HK-2 (cell line): ENCODE measurements around the gene MYH11.
"Not testable (repeated sequence)": the region's sequence is repeated elsewhere in the genome, so short reads cannot be mapped to it uniquely, and the experiment has no call there.

ENCODE experiments used
- DNase-seq: peaks from one replicate; pipeline ENCODE4 v3.0.0-alpha.2; 2018; ENCODE audit not compliant: unreplicated experiment

The MYH11 gene

DNA sequence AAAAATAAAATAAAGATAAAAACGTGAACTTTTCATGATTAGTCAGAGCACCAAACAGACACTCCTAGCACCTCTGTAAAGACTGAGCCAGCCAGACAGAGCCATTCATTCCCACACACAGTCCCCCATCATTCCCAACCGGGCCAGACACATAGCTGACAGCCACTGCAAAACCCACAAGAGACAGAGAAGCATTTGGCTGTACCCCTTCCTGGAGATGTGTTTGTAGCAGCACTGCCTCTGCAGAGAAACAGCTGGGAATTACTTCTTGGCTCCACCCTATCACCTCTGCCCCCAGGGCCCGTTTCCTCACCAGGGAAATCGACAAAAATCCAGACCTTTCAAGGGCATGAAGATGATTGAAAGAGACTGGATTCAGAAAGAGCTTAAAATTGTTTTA lies 46.4 kb downstream of the MYH11 start:
- DNase-seq, result no peak

DNA sequence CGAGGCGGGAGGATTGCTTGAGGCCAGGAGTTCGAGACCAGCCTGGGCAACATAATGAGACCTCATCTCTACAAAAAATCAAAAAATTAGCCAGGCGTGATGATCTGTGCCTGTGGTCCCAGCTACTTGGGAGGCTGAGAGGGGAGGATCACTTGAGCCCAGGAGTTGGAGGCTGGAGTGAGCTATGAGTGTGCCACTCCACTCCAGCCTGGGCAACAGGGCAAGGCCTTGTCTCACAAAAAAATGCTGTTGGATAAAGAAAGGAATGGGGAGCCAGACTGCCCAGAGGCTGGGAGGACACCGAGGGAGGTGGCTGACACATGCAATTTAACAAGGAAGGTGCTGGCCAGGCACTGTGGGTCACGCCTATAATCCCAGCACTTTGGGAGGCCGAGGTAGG lies 47.5 kb downstream of the MYH11 start:
- DNase-seq, result not testable (repeated sequence)

DNA sequence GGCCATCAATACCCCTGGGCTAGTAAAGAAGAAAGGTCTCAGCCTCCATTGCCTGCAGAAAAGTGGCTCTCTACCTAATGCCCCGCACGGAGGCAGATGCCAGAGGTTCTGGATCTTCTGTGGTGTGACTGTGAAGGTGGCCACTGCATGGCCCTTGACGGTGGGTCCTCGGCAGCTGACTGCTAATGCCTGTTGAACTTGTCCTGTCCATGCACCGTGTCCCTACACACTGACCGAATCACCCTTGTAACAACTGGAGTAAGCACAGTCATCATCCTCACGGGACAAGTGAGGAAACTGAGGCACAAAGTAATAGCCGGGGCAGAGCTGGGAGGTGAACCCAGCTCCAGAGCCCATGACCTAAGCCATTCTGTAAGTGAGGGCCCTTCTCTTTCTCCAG lies 48.8 kb downstream of the MYH11 start:
- DNase-seq, result no peak

DNA sequence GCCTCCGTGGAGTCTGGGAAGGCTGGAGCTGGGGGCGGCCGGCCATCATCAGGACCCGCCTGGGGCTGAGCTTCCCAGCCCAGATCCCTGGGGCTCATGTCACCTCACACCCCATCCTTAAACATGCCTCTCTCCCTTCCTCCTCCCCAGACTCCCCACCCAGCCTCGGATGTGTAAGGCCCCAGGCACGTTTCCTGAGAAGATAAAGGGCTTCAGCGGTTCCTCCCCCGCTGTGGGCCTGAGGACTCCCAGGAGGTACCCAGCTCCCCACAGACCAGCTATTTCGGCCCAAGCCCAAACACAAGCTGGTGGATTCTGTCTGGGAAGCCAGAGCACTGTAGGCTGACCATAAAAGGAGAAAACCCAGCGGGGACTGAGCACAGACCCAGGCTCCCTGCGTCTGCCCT lies 49.2 kb downstream of the MYH11 start:
- DNase-seq, result no peak

DNA sequence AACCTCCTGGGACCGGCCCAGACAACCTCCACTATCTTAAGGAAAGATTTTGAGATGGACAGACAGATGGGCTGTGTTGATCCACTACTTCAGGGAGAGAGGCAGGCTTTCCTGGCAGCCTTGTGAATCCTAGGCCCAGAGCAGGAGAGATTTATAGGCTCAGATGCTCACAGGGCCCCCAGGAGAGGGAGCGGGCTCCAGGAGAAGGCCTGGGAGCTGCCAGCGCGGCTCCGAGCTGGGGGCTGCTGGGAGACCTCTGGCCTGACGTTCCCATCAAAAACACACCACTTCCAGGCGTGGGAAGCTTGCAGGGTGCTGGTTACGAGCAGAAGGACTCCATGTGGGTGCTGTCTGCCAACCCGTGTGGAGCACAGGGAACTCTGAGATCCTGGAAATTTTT lies 53.2 kb downstream of the MYH11 start:
- DNase-seq, result no peak

DNA sequence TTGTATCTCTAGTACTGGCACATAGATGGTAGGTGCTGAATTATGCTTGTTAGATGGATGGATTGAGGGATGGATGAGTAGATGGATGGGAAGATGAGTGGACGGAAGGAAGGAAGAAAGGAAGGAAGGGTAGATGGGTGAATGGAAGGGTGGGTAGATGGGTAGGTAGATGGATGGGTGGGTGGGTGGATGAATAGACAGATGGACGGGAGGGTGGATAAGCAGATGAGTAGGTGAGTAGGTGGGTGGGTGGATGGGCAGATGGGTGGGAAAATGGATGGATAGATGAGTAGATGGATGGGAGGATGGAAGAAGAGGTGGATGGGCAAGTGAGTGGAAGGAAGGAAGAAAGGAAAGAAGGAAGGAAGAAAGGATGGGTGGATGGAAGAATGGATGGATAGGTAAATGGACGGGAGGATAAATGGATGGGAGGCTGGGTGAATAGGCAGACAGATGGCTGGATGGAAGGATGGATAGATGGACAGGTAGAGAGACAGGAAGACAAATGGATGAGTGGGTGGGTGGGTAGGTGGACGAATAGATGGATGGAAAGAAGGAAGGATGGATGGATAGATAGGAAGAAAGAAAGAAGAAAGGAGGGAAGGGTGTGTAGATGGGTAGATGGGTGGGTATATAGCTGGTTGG lies 56.9 kb downstream of the MYH11 start:
- no peak for DNase-seq

DNA sequence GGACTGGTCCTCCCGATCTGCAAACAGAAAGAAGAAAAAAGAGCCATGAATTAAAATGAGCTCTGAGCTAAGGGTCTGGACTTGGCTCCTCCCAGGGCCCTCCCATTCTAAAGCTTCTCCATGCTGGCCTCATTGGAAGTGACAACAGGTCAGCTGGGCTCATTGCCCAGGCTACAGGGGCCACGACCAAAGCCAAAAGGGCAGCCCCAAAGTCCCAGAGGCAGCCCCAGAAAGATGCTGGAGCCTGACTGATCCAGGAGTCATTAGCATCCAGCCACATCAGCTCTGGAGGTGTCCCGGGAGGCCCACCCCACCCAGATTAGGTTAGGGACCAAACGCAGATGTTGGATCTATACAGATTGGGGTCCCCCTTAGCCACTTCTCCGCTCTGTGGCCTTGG lies 58.2 kb downstream of the MYH11 start:
- no peak for DNase-seq

DNA sequence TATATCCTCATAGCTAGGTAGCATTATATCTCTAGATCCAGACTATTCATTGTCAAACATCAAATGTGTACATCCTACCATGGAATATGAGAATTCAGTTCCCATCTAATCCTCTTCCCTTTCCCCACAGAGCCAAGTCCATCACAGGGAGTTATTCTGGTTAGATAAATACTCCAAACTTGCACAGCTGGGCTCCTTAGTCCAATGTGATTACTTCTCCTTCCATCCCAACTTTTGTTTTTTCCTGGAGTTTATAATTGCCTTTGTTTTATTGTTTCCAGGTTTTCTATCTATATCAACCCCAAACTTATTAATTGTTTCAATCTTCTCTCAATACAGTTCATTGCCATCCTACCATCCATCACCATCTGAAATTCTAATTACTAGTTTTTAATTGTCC lies 59.9 kb downstream of the MYH11 start:
- DNase-seq, result no peak

DNA sequence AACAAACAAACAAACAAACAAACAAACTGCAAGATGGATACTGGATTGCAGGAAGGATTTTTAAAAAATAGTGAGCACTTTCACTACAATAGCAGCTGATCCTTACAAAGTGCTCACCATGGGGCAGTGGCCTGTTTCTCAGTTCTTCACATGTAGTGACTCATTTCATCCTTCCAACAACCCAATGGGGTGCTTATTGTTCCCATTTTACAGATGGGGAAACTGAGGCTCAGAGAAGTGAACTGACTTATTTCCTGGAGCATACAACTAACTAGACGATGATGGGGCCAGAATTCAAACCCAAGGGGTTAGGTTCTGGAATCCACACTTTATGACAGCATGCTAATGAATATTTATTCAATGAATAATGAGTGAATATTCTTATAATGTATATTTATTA lies 61.2 kb downstream of the MYH11 start:
- no peak for DNase-seq

DNA sequence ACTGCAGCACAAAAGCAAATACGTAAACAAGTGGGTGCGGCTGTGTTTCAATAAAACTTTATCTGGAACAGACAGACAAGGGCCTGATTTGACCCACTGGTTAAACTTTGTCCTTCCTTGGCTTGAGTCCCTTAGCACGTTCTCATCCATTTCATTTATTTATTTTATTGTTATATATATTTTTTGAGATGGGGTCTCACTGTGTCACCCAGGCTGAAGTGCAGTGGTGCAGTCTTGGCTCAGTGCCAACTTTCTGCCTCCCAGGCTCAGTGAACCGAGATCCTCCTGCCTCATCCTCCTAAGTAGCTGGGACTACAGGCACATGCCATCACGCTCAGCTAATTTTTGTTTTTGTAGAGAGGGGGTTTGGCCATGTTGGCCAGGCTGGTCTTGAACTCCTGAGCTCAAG lies 64.3 kb downstream of the MYH11 start:
- no peak for DNase-seq

DNA sequence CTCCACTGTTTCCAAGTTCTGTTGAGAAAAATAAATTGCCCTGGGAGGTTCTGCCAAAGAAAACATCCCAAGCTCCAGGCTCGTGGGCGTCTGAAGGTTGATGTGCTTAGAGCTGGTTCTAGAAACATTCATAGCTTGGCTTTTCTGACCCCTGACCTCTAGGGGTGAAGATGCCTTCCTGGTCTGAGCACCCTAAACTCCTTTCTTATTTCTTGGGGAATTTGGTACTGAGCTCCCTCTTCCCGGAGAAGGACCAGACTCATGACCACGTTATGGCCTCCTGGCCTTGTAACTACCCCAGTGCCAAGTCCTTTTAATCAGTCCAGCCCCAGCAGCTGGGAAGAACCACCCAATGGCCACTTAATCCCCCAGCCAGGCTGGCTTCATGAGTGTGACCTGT lies 66.4 kb downstream of the MYH11 start:
- DNase-seq, result no peak

DNA sequence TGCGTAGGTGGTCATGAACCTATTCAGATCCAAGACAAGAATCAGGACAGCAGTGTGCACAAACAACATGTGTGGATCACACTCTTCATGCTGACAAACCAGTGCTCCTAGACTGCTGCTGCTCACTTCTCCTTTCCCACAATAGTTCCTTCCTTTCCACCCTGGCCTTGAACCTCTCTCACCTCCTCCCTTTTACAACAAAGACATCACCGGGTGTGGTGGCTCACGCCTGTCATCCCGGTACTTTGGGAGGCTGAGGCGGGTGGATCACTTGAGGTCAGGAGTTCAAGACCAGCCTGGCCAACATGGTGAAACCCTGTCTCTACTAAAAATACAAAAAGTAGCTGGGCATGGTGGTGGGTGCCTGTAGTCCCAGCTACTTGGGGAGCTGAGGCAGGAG lies 67.0 kb downstream of the MYH11 start:
- not testable (repeated sequence) for DNase-seq

DNA sequence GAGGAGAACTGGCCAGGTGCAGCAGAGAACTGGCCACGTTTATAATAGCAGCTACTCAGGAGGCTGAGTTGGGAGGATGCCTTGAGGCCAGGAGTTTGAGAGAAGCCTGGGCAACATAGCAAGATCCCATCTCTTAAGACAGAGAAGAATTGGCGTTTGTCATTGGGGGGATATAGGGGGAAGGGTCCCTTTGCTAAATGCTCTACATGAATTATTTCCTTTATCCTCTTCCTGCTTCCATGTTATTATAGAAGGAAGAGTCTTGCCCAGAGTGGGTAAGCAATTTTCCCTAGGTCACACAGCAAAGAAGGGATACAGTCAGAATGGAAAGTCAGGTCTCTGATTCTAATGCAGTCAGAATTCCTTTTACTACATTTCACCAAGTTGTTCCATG lies 68.0 kb downstream of the MYH11 start:
- no peak for DNase-seq

DNA sequence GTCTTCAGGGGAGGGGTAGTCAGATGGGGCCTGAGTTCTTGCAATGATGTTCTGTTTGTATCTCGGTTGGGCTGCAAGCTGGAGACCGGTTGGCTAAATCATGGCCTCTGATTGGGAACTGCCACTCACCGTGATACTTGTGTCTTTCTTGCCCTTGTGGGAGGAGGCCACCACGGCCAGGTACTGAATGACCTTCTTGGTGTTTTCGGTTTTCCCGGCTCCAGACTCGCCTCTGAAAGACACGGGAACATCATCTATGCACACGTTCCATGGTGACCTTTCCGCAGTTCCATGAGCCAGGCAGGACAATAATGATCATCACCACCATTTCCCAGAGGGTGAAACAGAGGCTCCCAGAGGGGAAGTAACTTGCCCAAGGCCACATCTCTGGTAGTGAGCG lies 70.3 kb downstream of the MYH11 start:
- DNase-seq, result no peak

DNA sequence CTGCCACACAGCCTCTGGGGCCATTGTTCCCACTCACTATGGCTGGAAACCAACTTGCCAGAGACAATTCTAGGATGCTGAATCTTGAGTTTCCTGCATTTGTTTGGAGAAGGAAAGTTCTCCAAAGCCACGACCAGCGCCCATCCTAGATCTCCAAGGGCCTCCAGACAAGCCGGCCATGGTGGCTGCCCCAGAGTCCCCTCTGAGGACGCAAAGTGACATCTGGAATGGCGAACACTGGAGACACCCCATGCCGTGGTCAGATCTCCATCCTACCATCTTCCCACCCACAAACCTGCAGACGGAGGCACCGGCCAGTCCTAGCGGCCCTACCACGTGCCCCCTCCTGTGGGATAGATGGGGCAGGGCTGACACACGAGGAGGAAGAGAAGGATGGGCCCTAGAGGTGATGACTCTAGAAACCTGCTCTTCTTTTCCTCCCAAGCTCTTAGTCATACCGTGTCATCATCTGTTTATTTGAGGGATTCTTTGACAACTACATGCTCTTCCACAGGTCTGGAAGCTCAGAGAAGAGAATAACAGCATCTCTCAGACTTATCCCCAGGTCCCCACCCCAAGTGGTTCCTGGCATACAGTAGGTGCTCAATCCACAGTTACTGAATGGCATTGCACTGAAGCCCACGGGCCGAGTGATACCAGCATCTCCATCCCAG lies 71.3 kb downstream of the MYH11 start:
- no peak for DNase-seq

DNA sequence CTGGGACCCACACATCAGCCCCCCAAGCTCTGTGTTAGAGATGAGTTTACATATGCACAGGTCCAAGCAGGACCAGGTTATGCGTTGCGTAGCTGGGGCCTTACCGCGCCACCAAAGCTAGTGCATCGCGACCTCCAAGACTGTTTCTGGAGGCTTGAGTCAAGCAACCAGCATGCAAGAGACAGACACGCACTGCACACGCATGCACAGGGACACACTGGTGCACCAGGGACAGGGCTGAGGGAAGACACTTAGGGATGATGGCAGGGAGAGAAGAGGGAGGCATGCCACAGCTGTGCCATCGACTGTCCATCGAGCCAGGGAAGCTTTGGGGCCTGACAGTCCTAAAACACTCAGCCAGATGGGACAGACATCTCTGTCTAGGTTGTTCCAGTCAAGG lies 72.8 kb downstream of the MYH11 start:
- no peak for DNase-seq

DNA sequence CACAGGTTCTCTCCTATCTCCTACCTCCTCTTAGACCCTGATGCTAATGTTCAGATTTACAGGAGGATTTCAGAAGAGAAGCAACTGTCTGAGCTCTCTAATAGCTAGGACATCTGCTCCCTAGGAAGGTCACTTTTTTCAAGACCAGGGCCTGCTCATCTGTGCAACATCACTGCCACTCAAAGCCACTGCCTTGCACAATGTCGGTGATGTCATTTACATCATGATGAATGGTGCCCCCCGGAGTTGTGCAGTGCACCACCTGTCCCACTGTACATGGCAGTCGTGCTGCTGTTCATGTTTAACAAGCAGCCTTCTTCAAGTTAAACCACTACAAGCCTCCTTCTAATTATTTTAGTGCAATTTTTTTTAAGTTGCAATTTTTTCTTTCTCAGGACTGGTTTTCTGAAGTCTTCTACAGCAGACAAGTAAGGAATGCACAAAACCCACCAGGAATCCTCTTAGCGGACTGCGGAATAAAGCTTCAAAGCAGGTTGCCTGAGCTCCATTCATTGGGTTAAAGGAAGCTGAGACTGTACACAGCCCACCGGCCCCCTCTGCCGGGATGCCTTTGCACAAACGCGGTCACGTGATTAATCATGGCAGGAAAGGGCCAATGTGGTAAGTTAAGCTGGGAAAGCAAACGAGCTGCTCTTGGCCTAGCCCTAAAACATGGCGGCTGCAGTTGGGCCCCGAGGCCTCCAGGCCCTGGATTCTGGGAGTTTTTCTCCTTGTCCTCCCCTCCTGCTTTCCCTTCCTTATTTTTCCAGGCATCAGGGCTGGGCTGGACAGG lies 74.1 kb downstream of the MYH11 start:
- no peak for DNase-seq

DNA sequence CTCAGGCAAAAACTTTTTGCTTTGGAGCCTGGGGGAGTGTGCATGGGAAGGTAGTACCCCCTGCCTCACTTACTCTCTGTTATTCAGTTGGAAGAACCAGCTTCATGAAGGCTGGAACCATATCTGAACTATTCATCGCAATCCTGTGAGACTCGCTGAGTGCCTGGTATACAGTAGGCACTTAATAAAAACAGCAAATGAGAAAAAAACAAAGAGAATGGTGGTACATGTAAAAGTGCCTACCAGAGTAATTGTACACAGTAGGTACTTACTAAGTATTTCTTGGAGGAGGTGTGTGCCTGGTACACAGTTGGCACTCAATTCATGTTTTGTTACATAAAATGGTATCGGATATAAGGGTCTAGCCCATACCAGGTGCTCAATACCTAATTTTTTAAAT lies 75.2 kb downstream of the MYH11 start:
- DNase-seq, result no peak

DNA sequence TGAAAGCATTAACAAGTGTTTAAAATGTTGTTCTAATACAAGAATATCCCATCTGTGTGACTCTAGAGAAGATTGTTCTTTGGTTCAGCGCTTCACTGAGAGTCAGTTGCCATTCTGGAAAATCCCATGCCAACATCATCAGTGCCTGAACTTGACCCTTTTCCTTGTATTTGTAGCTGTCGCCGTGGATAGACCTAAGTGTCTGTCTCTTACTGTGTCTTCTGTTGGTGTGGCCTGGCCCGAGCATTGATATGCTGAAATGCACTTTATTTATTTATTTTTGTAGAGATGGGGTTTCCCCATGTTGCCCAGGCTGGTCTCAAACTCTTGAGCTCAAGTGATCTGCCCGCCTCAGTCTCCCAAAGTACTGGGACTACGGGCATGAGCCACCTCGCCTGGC lies 76.0 kb downstream of the MYH11 start:
- DNase-seq, result no peak

DNA sequence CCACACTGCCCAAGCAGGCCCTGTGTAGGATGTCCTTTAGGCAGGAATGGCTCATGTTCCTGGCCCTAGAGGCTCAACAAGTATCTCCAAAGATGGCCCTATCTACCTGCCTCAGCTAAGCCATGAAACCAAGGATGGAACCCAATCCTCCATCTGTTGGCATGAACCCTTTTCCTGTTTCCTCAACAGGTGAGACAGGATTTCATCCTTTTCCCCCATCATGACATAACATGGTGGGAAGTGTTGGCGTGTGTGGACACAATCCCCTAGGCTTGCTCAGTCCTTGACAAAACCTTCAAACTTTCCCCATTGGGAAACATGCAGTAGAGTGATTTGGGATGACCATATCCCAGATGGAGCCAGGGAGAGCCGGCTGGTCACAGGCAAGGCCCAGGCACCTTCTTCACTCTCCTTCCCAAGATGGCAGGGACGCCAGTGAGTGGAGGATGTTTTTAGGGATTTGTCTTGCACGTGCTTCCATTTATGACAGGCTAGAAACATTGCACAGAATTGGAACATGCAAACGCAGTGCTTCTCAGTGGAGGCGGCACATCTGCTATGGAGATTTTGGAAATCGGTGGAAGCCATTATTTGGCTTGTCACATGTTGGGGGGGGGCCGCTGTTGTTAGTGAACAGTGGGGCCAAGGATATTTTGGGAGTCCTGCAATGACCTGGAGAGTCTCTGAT lies 77.0 kb downstream of the MYH11 start:
- DNase-seq, result no peak

DNA sequence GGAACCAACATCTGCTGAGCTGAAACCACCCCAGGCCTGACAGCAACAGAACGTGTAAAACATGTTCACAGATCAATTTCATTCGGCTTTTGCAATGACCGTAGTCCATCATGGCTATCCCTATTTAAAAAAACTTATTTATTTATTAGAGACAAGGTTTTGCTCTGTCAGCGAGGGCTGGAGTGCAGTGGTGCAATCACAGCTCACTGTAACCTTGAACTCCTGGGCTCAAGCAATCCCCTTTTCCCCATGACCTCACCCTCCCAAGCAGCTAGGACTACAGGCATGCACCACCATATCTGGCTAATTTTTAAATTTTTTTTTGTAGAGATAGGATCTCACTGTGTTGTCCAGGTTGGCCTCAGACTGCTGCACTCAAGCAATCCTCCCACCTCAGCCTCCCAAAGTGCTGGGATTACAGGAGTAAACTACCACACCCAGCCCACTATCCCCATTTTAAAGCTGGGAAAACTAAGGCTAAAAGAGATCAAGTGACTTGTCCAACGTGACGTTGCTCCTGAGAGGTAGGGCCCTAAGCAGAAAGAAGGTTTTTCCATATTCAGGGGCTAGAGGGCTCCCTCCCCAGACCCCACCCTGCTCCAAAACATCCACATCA lies 77.7 kb downstream of the MYH11 start:
- DNase-seq, result no peak

DNA sequence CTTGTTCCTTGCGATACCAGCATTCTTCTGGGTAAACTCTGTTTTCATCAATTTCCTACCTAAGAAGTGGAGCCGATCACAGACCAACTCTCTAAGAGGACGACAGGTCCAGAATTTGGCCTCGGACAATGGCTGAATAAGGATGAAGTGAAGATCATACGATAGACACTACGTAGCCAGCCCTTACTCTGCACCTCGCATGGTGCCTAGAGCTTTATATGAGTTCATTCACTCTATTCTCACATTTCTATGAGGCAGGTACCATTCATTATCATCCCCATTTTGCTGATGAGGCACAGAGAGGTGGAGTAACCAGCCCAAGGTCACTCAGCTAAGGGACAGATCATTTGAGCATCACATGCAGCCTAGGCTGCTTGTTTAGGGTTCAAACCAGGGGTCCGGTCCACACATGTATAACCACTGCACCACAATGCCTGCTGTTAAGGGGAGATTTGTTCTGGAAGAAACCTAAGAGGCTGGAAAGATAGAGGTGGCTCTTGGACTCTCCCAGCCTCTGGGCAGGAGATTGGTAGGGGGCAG lies 78.6 kb downstream of the MYH11 start:
- no peak for DNase-seq
